SK-N-SH treated with all-trans-retinoic acid at 6 μM for 48 hours (cell line): ENCODE measurements around the gene ADARB2.

Experiments
- TOX ChIP-seq: fragments of 250-450 bp; sonication (Bioruptor Pico); IDR thresholded peaks from 2 replicates; pipeline ENCODE4 v1.8.0; 2021; ENCODE audit warnings: mild to moderate bottlenecking, moderate library complexity, borderline replicate concordance
- ZFP30 ChIP-seq: fragments of 450-650 bp; formaldehyde crosslinking; IDR thresholded peaks from 2 replicates; pipeline ENCODE4 v1.5.0; 2022; ENCODE audit warnings: mild to moderate bottlenecking, moderate library complexity

DNA sequence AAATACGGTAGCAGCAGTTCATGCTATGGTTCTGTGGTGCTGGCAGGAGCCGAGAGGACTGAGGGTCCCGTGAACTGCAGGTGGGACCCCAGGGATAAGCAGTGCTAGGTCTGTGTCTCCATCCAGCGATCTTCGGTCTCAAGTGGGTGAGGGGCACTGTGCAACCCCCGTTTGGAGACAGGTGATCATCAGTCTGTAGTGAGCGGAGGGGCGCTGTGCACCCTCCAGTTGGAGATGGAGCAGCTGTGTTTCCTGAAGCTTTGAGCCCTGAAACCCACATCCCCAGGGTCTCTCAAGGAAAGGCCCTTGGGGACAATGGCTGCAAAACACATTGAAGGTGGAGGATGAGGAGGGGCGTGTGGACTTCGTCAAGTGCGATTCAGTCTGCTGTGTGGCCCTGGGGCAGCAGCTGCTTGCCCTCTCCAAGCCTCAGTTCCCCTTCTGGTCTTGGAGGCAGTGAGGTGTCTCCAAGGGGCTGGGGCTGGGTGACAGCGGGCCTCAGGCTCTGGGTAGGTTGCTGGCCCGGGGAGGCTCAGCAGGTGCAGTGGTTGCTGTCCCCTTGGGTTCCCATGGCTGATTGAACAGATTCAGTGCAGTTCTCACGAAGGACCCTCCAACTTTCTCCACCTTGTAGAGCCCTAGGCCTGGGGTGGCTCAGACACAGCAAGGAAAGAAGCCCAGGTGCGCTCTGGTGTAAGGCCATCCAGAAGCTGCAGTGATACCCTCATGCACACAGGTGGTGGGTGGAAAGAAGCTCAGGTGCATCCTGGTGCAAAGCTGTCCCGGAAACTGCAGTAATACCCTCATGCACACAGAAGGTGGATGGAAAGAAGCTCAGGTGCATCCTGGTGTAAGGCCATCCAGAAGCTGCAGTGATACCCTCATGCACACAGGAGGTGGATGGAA lies 160.6 kb downstream of the ADARB2 start:
- TF ChIP-seq TOX (CRISPR knock-in tag) (no peak), ZFP30 (CRISPR knock-in tag) (no peak)
